Bronchial epithelial cell (primary cell): Measurements from ENCODE around the gene CIAO2A. TPM values are rescaled to one million over a fixed set of nuclear protein-coding genes. Genes with fewer than 3 reads are reported as not detected.

Experiments used
- DNase-seq: peaks from one replicate; pipeline ENCODE4 v3.0.0-alpha.2; 2010; ENCODE audit warnings: low read depth
- FAIRE-seq: peaks from 2 replicates; lab custom pipeline; 2011; peaks lifted over from hg19 to GRCh38; lab: Jason Lieb, UNC
- H3K27me3 ChIP-seq: 2 replicates; pipeline ENCODE4 v1.5.1; 2011; ENCODE audit warnings: low read length; ENCODE audit not compliant: control insufficient read depth, insufficient read depth
- H3K36me3 ChIP-seq: 2 replicates; pipeline ENCODE4 v1.5.1; 2011; ENCODE audit warnings: low read length; ENCODE audit not compliant: control insufficient read depth, insufficient read depth
- H3K4me3 ChIP-seq: 2 replicates; pipeline ENCODE4 v1.5.1; 2011; ENCODE audit warnings: mild to moderate bottlenecking, low read depth, low read length, control low read depth
- CTCF ChIP-seq: IDR thresholded peaks from 2 replicates; pipeline ENCODE4 v1.5.1; 2011; ENCODE audit warnings: mild to moderate bottlenecking, moderate library complexity, low read length, control low read depth, inconsistent platforms; ENCODE audit not compliant: insufficient read depth, severe bottlenecking
- total RNA-seq: library from RNA; depleted of rRNA; stranded (reverse); fragments of >200 nt; gene quantifications from 2 replicates; pipeline ENCODE4 v1.2.1, GENCODE V29; 2014

Gene CIAO2A
- total RNA-seq, 1 donor from 2014 or later: 62.1 TPM

- Histone ChIP-seq H3K27me3 (no peaks in the 10 kb centered on the region), H3K36me3 (peaks cover 4% of the 10 kb centered on the region), H3K4me3 (no peak overlapping the region)
- FAIRE-seq (peak; percentile 36), DNase-seq (peak; percentile 73)
- no peak for TF ChIP-seq CTCF
Measured at GRCh38 chr15:64070965-64071851, 22.4 kb downstream of the CIAO2A start.

DNA sequence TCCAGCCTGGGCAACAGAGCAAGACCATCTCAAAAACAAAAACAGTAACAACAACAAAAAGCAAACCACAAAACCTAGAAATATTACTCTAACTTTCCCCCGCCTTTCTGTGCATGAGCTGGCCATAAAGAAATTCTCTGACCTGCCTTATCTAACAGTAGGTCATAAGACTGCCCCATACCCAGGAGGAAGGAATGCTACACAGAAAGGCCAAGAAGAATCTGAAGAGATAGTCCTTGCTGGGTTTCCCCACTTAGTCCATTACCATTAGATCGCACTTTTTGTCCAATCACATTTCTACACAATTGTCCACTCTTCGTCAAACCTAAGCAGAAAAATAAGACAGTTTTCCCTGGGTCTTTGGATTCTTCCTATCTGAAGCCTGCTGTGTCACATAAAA, 23.5 kb downstream of the CIAO2A start:
- no peak for TF ChIP-seq CTCF
- H3K36me3 ChIP-seq: peaks cover 4% of the 10 kb centered on the region
- DNase-seq (no peak), FAIRE-seq (no peak)
- no peaks in the 10 kb centered on the region for H3K27me3 ChIP-seq
- H3K4me3 ChIP-seq: no peak overlapping the region

DNA sequence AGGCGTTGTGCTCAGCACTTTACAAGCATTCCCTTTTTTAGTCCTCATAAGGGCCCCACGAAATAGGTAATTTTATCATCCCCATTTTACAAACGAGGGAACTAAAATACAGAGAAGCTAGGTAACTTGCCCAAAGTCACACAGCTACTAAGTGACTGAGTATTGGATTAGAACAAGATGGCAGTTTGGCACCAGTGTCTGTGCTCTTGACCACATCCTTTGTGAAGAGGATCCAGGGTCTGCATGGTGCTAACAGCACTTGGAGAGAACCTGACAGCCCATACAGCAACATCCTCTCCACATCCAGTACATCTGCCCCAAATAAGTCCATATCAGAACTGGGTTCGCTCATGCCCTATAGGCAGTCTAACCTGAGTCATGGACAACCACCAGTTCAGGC, 25.5 kb downstream of the CIAO2A start:
- FAIRE-seq (no peak), DNase-seq (no peak)
- peaks cover 4% of the 10 kb centered on the region for H3K36me3 ChIP-seq
- no peak for TF ChIP-seq CTCF
- H3K27me3 ChIP-seq: no peaks in the 10 kb centered on the region
- no peak overlapping the region for H3K4me3 ChIP-seq

- TF ChIP-seq CTCF: peak; percentile 89
- FAIRE-seq: no peak
- Histone ChIP-seq H3K27me3 (no peaks in the 10 kb centered on the region), H3K36me3 (peaks cover 2% of the 10 kb centered on the region), H3K4me3 (no peak overlapping the region)
- peak; percentile 44 for DNase-seq
Measured at GRCh38 chr15:64067564-64068030, 26.0 kb downstream of the CIAO2A start.

GRCh38 chr15:64066451-64066850, 27.2 kb downstream of the CIAO2A start:
- Histone ChIP-seq H3K4me3 (no peak overlapping the region), H3K27me3 (no peaks in the 10 kb centered on the region), H3K36me3 (no peaks in the 10 kb centered on the region)
- no peak for TF ChIP-seq CTCF
- FAIRE-seq (no peak), DNase-seq (peak; percentile 43)
